Osteocyte (in vitro differentiated cells): ENCODE measurements around the gene C14orf39. TPM values are rescaled to one million over a fixed set of nuclear protein-coding genes. Genes with fewer than 3 reads are reported as not detected.

Source experiments
- DNase-seq: peaks from one replicate; pipeline ENCODE4 v3.0.0; 2021; ENCODE audit warnings: mixed read lengths; ENCODE audit not compliant: unreplicated experiment; ENCODE audit errors: extremely low spot score
- H3K27ac Mint-ChIP-seq: one replicate; pipeline ENCODE4 v1.8.0; 2021; ENCODE audit warnings: mild to moderate bottlenecking, mixed read lengths; ENCODE audit not compliant: unreplicated experiment
- H3K27me3 Mint-ChIP-seq: one replicate; pipeline ENCODE4 v1.8.0; 2021; ENCODE audit warnings: mixed read lengths; ENCODE audit not compliant: unreplicated experiment
- H3K36me3 Mint-ChIP-seq: one replicate; pipeline ENCODE4 v1.8.0; 2021; ENCODE audit warnings: mixed read lengths; ENCODE audit not compliant: unreplicated experiment
- H3K4me1 Mint-ChIP-seq: one replicate; pipeline ENCODE4 v1.8.0; 2021; ENCODE audit warnings: mixed read lengths; ENCODE audit not compliant: unreplicated experiment
- H3K4me3 Mint-ChIP-seq: one replicate; pipeline ENCODE4 v1.8.0; 2021; ENCODE audit warnings: mild to moderate bottlenecking, moderate library complexity, mixed read lengths; ENCODE audit not compliant: unreplicated experiment
- H3K9me3 Mint-ChIP-seq: one replicate; pipeline ENCODE4 v1.8.0; 2021; ENCODE audit warnings: mixed read lengths; ENCODE audit not compliant: unreplicated experiment
- total RNA-seq: library from RNA; stranded (reverse); gene quantifications from 2 replicates; pipeline ENCODE4 v1.2.1, GENCODE V29; 2021
- TF ChIP-seq, protein P1 (sequence below): fragments of 200-600 bp; sonication (generic); IDR thresholded peaks from 2 replicates; pipeline ENCODE4 v1.5.0; 2021; ENCODE audit warnings: antibody characterized with exemption, mild to moderate bottlenecking, moderate library complexity

The C14orf39 gene
- total RNA-seq, 1 donor from 2014 or later: 1.1 TPM

DNA sequence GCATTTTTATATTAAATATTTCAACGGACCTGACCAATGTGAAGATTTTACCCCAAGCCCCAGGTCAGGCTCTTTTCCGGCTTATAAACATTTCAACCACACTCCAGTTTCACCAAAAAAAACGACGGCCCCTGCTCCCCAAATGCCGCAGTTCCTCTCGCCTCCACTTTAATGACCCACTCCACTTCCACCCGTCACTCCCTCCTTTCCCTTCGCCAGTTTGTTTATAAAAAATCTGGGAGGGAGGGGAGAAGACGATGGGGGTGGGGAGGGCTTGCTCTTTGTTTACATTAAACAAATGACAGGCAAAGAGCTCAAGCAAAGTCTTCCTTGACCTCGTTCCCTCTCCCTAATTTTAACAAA is 28.5 kb upstream of the C14orf39 start:
- peaks cover 78% of the 10 kb centered on the region for H3K27me3 Mint-ChIP-seq
- no peak overlapping the region for H3K27ac Mint-ChIP-seq
- peaks cover 25% of the 10 kb centered on the region for H3K4me1 Mint-ChIP-seq
- DNase-seq: no peak
- no peaks in the 10 kb centered on the region for H3K9me3 Mint-ChIP-seq
- H3K36me3 Mint-ChIP-seq: no peaks in the 10 kb centered on the region
- peak overlapping the region; percentile 73 for H3K4me3 Mint-ChIP-seq
- TF ChIP-seq, protein P1, sequence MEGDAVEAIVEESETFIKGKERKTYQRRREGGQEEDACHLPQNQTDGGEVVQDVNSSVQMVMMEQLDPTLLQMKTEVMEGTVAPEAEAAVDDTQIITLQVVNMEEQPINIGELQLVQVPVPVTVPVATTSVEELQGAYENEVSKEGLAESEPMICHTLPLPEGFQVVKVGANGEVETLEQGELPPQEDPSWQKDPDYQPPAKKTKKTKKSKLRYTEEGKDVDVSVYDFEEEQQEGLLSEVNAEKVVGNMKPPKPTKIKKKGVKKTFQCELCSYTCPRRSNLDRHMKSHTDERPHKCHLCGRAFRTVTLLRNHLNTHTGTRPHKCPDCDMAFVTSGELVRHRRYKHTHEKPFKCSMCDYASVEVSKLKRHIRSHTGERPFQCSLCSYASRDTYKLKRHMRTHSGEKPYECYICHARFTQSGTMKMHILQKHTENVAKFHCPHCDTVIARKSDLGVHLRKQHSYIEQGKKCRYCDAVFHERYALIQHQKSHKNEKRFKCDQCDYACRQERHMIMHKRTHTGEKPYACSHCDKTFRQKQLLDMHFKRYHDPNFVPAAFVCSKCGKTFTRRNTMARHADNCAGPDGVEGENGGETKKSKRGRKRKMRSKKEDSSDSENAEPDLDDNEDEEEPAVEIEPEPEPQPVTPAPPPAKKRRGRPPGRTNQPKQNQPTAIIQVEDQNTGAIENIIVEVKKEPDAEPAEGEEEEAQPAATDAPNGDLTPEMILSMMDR: no peak

DNA sequence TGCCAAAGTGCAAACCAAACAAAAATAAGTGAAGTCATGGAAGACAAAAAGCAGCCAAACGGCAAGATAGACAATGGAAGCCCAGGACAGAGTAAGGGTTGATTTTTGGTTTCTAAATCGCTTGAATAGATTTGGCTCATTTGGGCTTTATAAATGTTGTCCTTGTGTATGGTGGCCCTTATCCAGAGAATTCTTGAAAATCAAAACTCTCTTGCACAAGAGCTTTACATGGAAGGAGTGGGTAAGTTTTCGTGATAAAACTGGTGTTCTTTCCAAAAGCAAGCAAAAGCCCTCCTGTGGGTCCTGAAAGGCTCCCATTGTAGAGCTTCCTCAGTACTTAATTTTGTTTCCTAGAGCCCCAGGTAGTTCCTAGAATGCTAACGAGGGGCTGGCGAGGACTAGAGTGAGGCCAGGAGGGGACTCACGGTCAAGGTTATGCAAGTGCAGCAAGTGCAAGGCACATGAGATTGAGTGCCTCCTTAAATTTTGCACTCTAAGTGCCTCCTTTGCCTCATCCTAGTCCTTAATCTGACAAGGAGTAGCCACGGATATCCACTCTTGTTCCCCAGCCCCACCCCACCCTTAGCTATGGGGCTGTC is 27.2 kb upstream of the C14orf39 start:
- Mint-ChIP-seq H3K27me3 (peaks cover 86% of the 10 kb centered on the region), H3K36me3 (no peaks in the 10 kb centered on the region), H3K9me3 (no peaks in the 10 kb centered on the region), H3K27ac (no peak overlapping the region), H3K4me3 (no peak overlapping the region), H3K4me1 (peaks cover 34% of the 10 kb centered on the region)
- no peak for DNase-seq
- TF ChIP-seq, protein P1: no peak

DNA sequence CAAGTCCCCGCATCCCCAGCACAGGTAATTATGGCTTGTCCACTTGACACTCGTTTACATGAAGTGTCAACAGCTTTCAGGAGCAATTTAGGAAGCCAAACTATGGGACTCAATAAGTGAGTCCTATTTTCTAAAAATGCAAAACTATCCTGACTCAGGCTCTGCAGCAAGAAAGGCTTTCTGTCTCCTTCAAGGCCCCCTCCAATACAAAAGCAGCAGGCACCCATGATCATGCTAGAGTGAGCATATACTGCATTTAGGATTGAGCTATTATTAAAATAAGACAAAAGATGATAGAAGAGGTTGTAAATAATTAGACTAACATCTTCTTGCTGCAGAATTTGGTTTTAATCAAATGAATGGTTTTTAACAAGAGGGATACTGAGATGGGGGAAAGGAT is 26.3 kb upstream of the C14orf39 start:
- no peak for DNase-seq
- H3K27ac Mint-ChIP-seq: no peak overlapping the region
- no peaks in the 10 kb centered on the region for H3K36me3 Mint-ChIP-seq
- no peaks in the 10 kb centered on the region for H3K9me3 Mint-ChIP-seq
- TF ChIP-seq, protein P1: no peak
- no peak overlapping the region for H3K4me3 Mint-ChIP-seq
- peaks cover 88% of the 10 kb centered on the region for H3K27me3 Mint-ChIP-seq
- H3K4me1 Mint-ChIP-seq: peaks cover 38% of the 10 kb centered on the region

DNA sequence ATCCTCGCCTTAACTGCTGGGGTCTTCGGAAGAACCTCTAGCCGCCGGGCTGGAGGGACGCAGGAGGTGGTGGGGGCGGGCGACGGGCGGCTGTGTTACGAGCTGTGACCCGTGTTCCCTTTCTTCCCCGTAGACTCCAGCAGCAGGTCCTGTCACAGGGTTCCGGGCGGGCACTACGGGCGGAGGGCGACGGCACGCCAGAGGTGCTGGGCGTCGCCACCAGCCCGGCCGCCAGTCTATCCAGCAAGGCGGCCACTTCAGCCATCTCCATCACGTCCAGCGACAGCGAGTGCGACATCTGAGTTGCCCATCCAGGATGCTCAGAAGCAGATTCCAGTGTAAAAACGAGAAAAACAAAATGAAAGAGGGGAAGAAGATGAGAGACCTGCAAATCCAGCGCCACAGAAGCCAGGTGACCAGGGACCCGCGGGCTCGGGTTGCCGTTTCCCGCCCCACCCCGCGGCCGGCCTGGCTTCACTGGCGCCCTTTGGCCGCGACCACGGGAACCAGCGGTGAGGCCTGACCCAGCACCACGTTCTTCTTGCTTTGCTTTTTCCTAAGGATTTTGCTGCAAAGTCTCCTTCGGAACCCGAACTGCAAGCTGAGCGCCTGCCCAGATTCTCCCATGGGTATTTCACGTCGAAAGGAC is 25.2 kb upstream of the C14orf39 start:
- no peak overlapping the region for H3K4me3 Mint-ChIP-seq
- peaks cover 87% of the 10 kb centered on the region for H3K27me3 Mint-ChIP-seq
- H3K36me3 Mint-ChIP-seq: no peaks in the 10 kb centered on the region
- H3K9me3 Mint-ChIP-seq: no peaks in the 10 kb centered on the region
- no peak for DNase-seq
- H3K4me1 Mint-ChIP-seq: peaks cover 40% of the 10 kb centered on the region
- TF ChIP-seq, protein P1: no peak
- H3K27ac Mint-ChIP-seq: no peak overlapping the region

DNA sequence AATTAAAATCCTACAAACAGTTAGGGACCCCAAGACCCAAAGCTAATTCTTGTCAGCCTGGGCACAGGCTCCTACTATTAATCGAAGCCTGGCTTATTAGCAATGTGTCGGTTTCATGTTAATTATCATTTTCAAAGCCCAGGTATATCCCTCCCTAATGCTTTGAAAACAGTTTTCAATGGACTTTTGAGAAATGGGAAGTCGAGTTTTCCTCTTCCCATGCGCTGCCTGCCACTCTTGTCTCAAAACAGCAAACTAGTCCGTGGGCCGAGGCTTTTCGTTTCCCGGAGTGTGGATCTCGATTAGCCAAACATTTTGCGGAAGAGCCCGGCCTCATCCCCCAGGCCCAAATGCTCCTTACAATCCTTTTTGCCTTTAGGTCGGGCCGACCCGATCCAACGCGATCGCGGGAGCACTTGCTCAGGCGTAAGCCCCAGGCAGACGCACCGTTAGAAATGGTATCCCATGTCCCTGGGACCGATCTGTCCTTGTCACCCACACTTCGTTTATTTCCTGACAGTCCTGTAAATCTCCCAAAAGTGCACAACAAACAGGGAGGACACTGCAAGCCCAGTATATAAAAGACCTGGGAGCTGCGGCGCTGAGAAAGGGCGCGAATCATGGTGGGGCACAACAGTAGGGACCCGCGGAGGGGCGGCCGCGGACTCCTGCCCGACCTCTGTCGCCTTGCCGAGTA is 24.5 kb upstream of the C14orf39 start:
- Mint-ChIP-seq H3K27ac (no peak overlapping the region), H3K9me3 (no peaks in the 10 kb centered on the region), H3K27me3 (peaks cover 89% of the 10 kb centered on the region), H3K4me1 (peaks cover 37% of the 10 kb centered on the region), H3K4me3 (no peak overlapping the region), H3K36me3 (no peaks in the 10 kb centered on the region)
- DNase-seq: no peak
- TF ChIP-seq, protein P1: no peak
